ENCODE measurements around the gene MYOF. TPM values are rescaled to one million over a fixed set of nuclear protein-coding genes. Genes with fewer than 3 reads are reported as not detected.

The MYOF gene
- polyA plus RNA-seq, 1 of the 3 experiments (the other 2 are of a cell fraction): 103 TPM

GRCh38 chr10:93485690-93486089 is 3.6 kb upstream of the MYOF start (continued):
- TF ChIP-seq CHD2 (IDR thresholded peaks at IDR 0.05; ENCODE audit: low read length, partially characterized antibody): no peak
- no peak for TF ChIP-seq CTCF (IDR thresholded peaks at IDR 0.05)

DNA sequence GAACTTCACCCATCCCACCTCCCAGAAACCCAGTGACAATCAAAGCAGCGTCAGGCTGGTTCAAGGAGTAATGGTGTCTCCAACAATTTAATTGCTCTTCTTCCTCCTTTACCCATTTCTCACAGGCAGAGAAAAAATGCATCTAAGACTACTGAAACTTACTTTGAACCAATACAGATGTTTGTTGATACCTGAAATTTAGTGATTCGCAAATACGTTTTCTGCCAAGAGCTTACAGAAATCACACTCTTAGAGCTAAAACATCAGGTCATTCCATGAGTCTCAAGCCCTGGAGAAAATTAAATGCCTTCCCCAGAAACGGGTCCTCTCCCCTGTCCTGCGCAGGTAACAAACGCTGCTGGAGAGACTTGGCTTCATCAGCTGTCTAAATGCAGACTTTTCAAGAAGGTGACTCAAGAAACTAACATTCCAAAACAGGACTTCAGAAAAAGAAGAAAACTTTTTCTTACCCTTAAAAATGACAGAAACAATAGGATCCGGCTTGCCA is 443 bp downstream of the MYOF start:
- no peaks in the 10 kb centered on the region for H3K9me3 ChIP-seq
- H3K79me2 ChIP-seq (ENCODE audit: insufficient read depth): peaks cover 52% of the 10 kb centered on the region
- H3K27ac ChIP-seq (ENCODE audit: low read depth in 2 of 2, low read length in 1 of 2): peak overlapping the region; percentile 78 to 98
- no peaks in the 10 kb centered on the region; a peak in 1 of 4 replicates for H3K4me1 ChIP-seq (ENCODE audit: control insufficient read depth in 1 of 2, insufficient read depth in 2 of 2, low read depth in 1 of 2, low read length in 1 of 2)
- no peaks in the 10 kb centered on the region for H3K9me2 ChIP-seq
- H3K9ac ChIP-seq: peak overlapping the region; percentile 95
- H3K4me3 ChIP-seq (ENCODE audit: low read depth in 2 of 2, low read length in 1 of 2): peak overlapping the region; percentile 59 to 62
- H2AFZ ChIP-seq (ENCODE audit: low read depth): no peak overlapping the region
- ChIA-PET CTCF (interaction anchor here (0.5 to 16.8 kb wide), 48 partner anchors 10 to 633 kb away, joined by 3 to 515 read pairs (median 7); partner anchors contain the start of gene CEP55), POLR2A (interaction anchor here (1.4 kb wide), 1 partner anchor 105 kb away, joined by 4 read pairs; no protein-coding TSS in a partner anchor)
- 28% methylated on average over 7 of the region's 7 CpGs for WGBS (ENCODE audit: low lambda C conversion rate)
- H3F3A ChIP-seq (replicated peaks; ENCODE audit: insufficient read depth): peaks cover 26% of the 10 kb centered on the region
- H3K27me3 ChIP-seq (ENCODE audit: insufficient read depth): no peaks in the 10 kb centered on the region
- peaks cover 0 to 8% of the 10 kb centered on the region in 2 experiments for H3K36me3 ChIP-seq (replicated peaks in 1 of 2; ENCODE audit: control insufficient read depth in 1 of 2, insufficient read depth in 2 of 2, low read length in 1 of 2)
- no peak for DNase-seq
- peak overlapping the region; percentile 61 for H3K4me2 ChIP-seq
- H4K20me1 ChIP-seq (ENCODE audit: insufficient read depth): no peaks in the 10 kb centered on the region
- TF ChIP-seq SMC3 (IDR thresholded peaks at IDR 0.05; ENCODE audit: low read depth, low read length) (no peak), PBX3 (IDR thresholded peaks at IDR 0.05) (no peak), ELF1 (IDR thresholded peaks at IDR 0.05) (no peak), YY1 (IDR thresholded peaks at IDR 0.05; ENCODE audit: low read depth) (no peak), MXI1 (IDR thresholded peaks at IDR 0.05; ENCODE audit: low read depth, low read length) (no peak), RCOR1 (IDR thresholded peaks at IDR 0.05; ENCODE audit: low read length) (no peak), CTCF (IDR thresholded peaks at IDR 0.05) (no peak), FOSL2 (IDR thresholded peaks at IDR 0.05; ENCODE audit: borderline replicate concordance, low read depth) (no peak), USF1 (IDR thresholded peaks at IDR 0.05; ENCODE audit: borderline replicate concordance, low read depth) (no peak), NFIC (IDR thresholded peaks at IDR 0.05; ENCODE audit: borderline replicate concordance) (no peak), GABPA (IDR thresholded peaks at IDR 0.05; ENCODE audit: low read depth) (no peak), RXRA (IDR thresholded peaks at IDR 0.05; ENCODE audit: borderline replicate concordance, low read depth) (no peak), SIN3A (IDR thresholded peaks at IDR 0.05; ENCODE audit: borderline replicate concordance, low read depth, low read length) (no peak), IRF3 (IDR thresholded peaks at IDR 0.05; ENCODE audit: low read depth, low read length) (no peak), EZH2phosphoT487 (IDR thresholded peaks at IDR 0.05; ENCODE audit: borderline replicate concordance, low read depth) (no peak), TEAD4 (IDR thresholded peaks at IDR 0.05; ENCODE audit: borderline replicate concordance, insufficient read depth) (no peak), POLR2AphosphoS5 (IDR thresholded peaks at IDR 0.05; ENCODE audit: low read depth, low read length) (no peak), NRF1 (IDR thresholded peaks at IDR 0.05; ENCODE audit: low read depth, low read length) (no peak), USF2 (IDR thresholded peaks at IDR 0.05; ENCODE audit: borderline replicate concordance, low read depth, low read length) (no peak)

Measured in SK-N-SH (cell line).